Measurements from ENCODE around the gene ALK. TPM values are rescaled to one million over a fixed set of nuclear protein-coding genes. Genes with fewer than 3 reads are reported as not detected.

Gene ALK
- total RNA-seq, 1 experiment from 2014 or later, result not detected

- DNase-seq (ENCODE audit: low spot score), result no peak
Measured at GRCh38 chr2:29370173-29370572, 551.2 kb downstream of the ALK start.

GRCh38 chr2:29368659-29369040, 552.7 kb downstream of the ALK start:
- DNase-seq (ENCODE audit: low spot score), result no peak

- no peak for DNase-seq (ENCODE audit: low spot score)
Measured at GRCh38 chr2:29367986-29368658, 553.3 kb downstream of the ALK start.

GRCh38 chr2:29363111-29363510, 558.3 kb downstream of the ALK start:
- no peak for DNase-seq (ENCODE audit: low spot score)

GRCh38 chr2:29361231-29361630, 560.2 kb downstream of the ALK start:
- DNase-seq (ENCODE audit: low spot score), result no peak

GRCh38 chr2:29360016-29360784, 561.2 kb downstream of the ALK start:
- DNase-seq (ENCODE audit: low spot score), result no peak

- no peak for DNase-seq (ENCODE audit: low spot score)
Measured at GRCh38 chr2:29353403-29353991, 567.9 kb downstream of the ALK start.

- DNase-seq (ENCODE audit: low spot score), result no peak
Measured at GRCh38 chr2:29351916-29352591, 569.3 kb downstream of the ALK start.

- no peak for DNase-seq (ENCODE audit: low spot score)
Measured at GRCh38 chr2:29351248-29351647, 570.1 kb downstream of the ALK start.

- no peak for DNase-seq (ENCODE audit: low spot score)
Measured at GRCh38 chr2:29349316-29350030, 571.9 kb downstream of the ALK start.

- no peak for DNase-seq (ENCODE audit: low spot score)
Measured at GRCh38 chr2:29347774-29348461, 573.5 kb downstream of the ALK start.

- DNase-seq (ENCODE audit: low spot score), result no peak
Measured at GRCh38 chr2:29345236-29345635, 576.1 kb downstream of the ALK start.

- peak; percentile 12 for DNase-seq (ENCODE audit: low spot score)
Measured at GRCh38 chr2:29343830-29344229, 577.6 kb downstream of the ALK start.

- DNase-seq (ENCODE audit: low spot score), result no peak
Measured at GRCh38 chr2:29336341-29337241, 584.8 kb downstream of the ALK start.

GRCh38 chr2:29335396-29335795, 586.0 kb downstream of the ALK start:
- DNase-seq (ENCODE audit: low spot score), result no peak

GRCh38 chr2:29334706-29335105, 586.7 kb downstream of the ALK start:
- no peak for DNase-seq (ENCODE audit: low spot score)

- no peak for DNase-seq (ENCODE audit: low spot score)
Measured at GRCh38 chr2:29332540-29332939, 588.8 kb downstream of the ALK start.

- DNase-seq (ENCODE audit: low spot score), result peak; percentile 11
Measured at GRCh38 chr2:29329899-29330298, 591.5 kb downstream of the ALK start.

GRCh38 chr2:29326926-29327325, 594.5 kb downstream of the ALK start:
- DNase-seq (ENCODE audit: low spot score), result no peak

GRCh38 chr2:29325544-29325943, 595.8 kb downstream of the ALK start:
- no peak for DNase-seq (ENCODE audit: low spot score)
